MM.1S (cell line): ENCODE data around the gene RBBP8.

Source experiments
- EZH2 ChIP-seq: fragments of 300-600 bp; sonication (generic); optimal IDR thresholded peaks from 2 replicates; pipeline ENCODE3; 2017; ENCODE audit warnings: low read depth, mild to moderate bottlenecking, antibody characterized with exemption, low read length, mixed read lengths
- TF ChIP-seq, protein P1 (sequence below): fragments of 300-600 bp; sonication (generic); IDR thresholded peaks from 2 replicates; pipeline ENCODE4 v1.5.1; 2016; ENCODE audit warnings: antibody characterized with exemption, low read length, mixed read lengths

DNA sequence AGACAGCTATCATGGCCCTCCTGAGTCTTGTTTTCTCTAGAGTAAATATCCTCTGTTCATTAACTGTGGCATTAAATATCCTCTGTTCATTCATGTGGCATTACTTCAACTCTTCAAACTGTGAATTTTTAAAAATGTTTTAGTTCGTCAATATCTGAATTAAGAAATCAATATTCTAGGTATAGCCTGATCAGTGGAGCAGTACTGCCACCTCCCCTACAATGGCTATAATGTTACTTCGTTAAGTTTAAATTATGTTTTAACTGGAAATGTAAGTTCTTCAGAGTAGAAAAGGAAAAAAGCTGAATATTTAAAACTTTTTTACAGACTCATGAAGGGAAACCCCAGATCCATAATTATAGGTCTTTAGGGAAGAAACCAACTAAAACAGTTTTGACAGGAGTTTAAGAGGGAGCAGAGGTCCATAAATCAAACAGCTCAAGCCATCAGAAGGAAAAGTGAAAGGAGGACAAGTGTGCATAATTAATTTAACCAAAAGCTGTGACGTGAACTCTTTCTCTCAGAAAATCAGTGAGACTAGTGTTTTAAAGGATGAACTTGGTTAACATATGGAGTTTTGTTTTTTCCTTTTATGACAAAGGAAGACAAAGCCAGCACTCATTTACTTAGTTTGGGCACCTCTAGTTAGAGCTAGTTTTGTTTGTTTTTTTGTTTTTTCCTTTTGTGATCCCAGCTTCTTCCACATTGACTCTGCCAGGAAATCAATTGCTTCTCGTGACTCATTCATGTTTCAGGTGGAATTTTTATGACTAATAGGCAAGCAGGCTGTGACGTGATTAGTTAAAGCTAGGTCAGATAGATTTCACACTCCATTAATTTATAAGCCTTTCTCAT, 44.9 kb downstream of the RBBP8 start:
- TF ChIP-seq, protein P1, sequence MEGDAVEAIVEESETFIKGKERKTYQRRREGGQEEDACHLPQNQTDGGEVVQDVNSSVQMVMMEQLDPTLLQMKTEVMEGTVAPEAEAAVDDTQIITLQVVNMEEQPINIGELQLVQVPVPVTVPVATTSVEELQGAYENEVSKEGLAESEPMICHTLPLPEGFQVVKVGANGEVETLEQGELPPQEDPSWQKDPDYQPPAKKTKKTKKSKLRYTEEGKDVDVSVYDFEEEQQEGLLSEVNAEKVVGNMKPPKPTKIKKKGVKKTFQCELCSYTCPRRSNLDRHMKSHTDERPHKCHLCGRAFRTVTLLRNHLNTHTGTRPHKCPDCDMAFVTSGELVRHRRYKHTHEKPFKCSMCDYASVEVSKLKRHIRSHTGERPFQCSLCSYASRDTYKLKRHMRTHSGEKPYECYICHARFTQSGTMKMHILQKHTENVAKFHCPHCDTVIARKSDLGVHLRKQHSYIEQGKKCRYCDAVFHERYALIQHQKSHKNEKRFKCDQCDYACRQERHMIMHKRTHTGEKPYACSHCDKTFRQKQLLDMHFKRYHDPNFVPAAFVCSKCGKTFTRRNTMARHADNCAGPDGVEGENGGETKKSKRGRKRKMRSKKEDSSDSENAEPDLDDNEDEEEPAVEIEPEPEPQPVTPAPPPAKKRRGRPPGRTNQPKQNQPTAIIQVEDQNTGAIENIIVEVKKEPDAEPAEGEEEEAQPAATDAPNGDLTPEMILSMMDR = no peak
- TF ChIP-seq EZH2 = no peak
